GM12872 (cell line): Measurements from ENCODE around the gene TBC1D17.

Source experiments
- TF ChIP-seq, protein P1 (sequence below): IDR thresholded peaks from 3 replicates; pipeline ENCODE4 v1.5.1; 2011; ENCODE audit warnings: low read depth, mild to moderate bottlenecking, low read length, moderate library complexity; ENCODE audit not compliant: insufficient read depth

Gene TBC1D17

DNA sequence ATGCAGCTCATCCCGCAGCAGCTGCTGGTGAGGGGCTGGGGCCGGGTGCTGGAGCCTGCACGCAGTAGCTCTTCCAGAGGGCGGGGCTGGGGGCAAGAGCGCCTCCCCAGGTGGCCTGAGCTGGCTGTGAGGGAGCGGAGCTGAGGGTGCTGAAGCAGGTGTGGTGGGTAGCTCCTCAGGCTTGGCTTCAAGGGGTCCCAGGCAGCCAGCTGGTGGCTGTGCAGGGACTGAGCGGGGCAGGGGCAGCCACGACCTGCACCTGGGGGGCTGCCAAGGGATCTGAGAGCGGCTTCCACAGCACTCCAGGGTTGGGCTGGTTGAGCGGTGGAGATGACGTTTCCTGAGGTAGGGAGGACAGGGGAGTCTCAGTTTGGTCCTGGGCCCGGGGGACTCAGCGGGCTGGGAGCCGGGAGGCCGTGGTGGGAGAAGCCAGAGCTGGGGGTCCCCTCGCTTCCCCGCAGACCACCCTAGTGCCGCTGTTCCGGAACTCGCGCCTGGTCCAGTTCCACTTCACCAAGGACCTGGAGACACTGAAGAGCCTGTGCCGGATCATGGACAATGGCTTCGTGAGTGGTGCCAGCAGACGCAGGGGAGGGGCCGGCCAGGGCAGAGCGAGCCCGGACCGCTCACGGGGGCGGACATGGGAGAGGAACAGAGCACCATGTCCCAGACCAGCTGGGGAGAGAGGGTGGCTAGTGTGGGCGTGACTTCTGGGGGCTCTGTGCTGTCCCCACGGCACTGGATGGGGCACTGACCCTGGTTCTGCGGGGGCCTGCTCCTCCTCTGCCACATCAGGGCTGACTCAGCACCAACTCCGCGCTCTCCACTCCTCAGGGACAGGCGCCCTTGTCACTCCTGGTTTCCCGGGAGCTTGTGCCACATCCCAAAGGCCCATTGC lies 19.2 kb upstream of the TBC1D17 start:
- TF ChIP-seq, protein P1, sequence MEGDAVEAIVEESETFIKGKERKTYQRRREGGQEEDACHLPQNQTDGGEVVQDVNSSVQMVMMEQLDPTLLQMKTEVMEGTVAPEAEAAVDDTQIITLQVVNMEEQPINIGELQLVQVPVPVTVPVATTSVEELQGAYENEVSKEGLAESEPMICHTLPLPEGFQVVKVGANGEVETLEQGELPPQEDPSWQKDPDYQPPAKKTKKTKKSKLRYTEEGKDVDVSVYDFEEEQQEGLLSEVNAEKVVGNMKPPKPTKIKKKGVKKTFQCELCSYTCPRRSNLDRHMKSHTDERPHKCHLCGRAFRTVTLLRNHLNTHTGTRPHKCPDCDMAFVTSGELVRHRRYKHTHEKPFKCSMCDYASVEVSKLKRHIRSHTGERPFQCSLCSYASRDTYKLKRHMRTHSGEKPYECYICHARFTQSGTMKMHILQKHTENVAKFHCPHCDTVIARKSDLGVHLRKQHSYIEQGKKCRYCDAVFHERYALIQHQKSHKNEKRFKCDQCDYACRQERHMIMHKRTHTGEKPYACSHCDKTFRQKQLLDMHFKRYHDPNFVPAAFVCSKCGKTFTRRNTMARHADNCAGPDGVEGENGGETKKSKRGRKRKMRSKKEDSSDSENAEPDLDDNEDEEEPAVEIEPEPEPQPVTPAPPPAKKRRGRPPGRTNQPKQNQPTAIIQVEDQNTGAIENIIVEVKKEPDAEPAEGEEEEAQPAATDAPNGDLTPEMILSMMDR: no peak

- TF ChIP-seq, protein P1: no peak
Measured at GRCh38 chr19:49859682-49860335, 17.7 kb upstream of the TBC1D17 start.

GRCh38 chr19:49860336-49861102 lies 17.0 kb upstream of the TBC1D17 start:
- TF ChIP-seq, protein P1: no peak

DNA sequence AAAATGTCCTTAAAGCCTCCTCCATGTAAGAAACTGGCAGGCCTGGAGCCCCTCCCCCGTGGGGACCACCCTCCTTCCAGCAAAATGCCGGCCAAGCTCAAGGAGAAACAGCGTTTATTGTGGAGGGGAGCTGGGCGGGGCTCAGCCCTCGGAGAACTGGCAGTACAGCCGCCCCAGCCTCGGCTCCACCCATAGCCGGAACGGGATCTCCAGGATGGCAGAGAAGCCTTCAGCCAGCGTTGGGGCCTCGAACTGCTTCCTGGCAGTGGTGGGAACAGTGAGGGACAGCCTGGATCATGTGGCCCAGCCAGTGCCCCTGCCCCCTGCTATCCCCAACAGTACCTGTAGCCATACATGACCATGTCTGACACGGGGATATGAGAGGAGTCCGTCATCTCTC lies 16.4 kb upstream of the TBC1D17 start:
- TF ChIP-seq, protein P1: no peak

- TF ChIP-seq, protein P1: no peak
Measured at GRCh38 chr19:49861541-49862378, 15.7 kb upstream of the TBC1D17 start.

DNA sequence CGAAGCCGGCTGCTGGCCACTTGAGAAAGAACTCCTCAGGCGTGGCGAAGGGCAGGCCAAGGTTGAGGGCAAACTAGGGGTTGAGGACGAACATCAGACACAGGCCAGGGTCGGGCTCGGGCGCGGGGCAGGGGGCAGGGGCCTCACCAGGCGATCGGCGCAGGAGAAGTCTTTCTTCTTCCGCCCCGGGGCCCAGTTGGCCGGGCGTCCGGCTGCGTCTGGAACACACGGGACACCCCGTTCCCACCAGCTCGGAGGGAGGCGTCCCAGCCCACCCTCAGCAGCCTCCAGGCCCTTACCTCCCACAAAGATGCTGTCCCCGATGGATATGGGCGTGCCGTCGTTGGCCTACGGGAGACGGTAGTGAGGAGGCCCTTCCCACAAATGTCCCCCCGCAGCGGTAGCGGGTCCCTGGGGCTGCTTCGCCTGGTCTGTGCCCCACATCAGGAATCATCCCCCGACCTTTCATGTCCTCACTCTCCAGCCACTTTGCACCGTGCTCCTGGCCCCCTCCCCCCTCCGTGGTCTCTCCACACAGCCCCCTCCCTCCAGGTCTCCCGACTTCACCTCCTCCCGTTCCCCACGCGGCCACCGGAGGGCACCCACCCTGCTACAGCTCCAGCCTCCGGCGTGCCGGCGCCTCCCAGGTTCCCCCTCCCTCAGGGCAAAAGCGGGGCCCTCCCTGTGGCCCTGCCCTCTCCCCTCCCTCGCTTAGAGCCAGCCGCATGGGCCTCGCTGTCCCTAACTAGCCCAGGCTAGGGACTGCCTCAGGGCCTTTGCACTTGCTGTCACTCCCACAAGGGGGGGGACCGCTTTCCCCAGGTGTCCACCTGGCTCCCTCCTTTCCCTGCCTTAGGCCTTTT lies 14.9 kb upstream of the TBC1D17 start:
- TF ChIP-seq, protein P1: peak; percentile 20; the same call in 1 of the 3 replicates
